ENCODE results near the gene EML2.

GRCh38 chr19:45560686-45561085 is 78.5 kb downstream of the EML2 start:
- no peak for TF ChIP-seq ELF4 (IDR thresholded peaks at IDR 0.05)
- TF ChIP-seq SUZ12 (IDR thresholded peaks at IDR 0.05): no peak
- TF ChIP-seq HDGF (IDR thresholded peaks at IDR 0.05; ENCODE audit: borderline replicate concordance): no peak

All from HEK293T (cell line).